HepG2 (cell line): ENCODE data around the gene PLEKHA6. TPM values are rescaled to one million over a fixed set of nuclear protein-coding genes. Genes with fewer than 3 reads are reported as not detected.
A peak's percentile ranks its signal among the peaks of the same experiment; 100 is the strongest.

Experiments
- ATAC-seq: fragments of 200-7000 bp; cut with Tn5 transposase; 3 replicates; pipeline ENCODE4 v1.9.1; 2020; ENCODE audit warnings: mild to moderate bottlenecking, moderate library complexity
- BruUV-seq: library from RNA; stranded (reverse); fragments of 400-500 nt; replicated peaks from 2 replicates; lab custom pipeline; 2021; lab: Mats Ljungman, UMichigan
- CTCF ChIA-PET: fragments of 300-600 bp; formaldehyde crosslinking; extraction: SDS; loops from one replicate; lab custom pipeline; 2021; ENCODE audit warnings: low total read pairs, inconsistent platforms, low intra/inter-chr PET ratio; lab: Yijun Ruan, JAX
- POLR2A ChIA-PET: fragments of 350-600 bp; sonication (Branson Sonifier 250); formaldehyde crosslinking; loops from one replicate; lab custom pipeline; 2020; ENCODE audit warnings: antibody characterized with exemption, inconsistent platforms; lab: Yijun Ruan, JAX
- DNase-seq: peaks from one replicate; pipeline ENCODE4 v3.0.0-alpha.2; 2015; ENCODE audit warnings: low spot score
- FAIRE-seq: peaks from 3 replicates; lab custom pipeline; 2011; peaks lifted over from hg19 to GRCh38; lab: Jason Lieb, UNC
- H2AFZ ChIP-seq: one replicate; pipeline ENCODE4 v1.6.1; 2011; ENCODE audit warnings: low read length, inconsistent platforms
- H3K27ac ChIP-seq: fragments of 300-600 bp; 3 replicates; pipeline ENCODE4 v1.8.0; 2011; ENCODE audit warnings: mixed run types, mild to moderate bottlenecking, mixed read lengths, low read length, inconsistent platforms; ENCODE audit not compliant: insufficient read depth; ENCODE audit errors: extremely low read length
- H3K27me3 ChIP-seq, 2 experiments: fragments of 200-600 bp in 1 of 2; 2 replicates in 1 of 2; 3 replicates in 1 of 2; pipeline versions ENCODE4 v1.6.0 to v1.8.0; 2011; ENCODE audit warnings: low read length in 2 of 2, mild to moderate bottlenecking in 2 of 2, moderate library complexity in 2 of 2, inconsistent platforms in 1 of 2; ENCODE audit not compliant: insufficient read depth in 2 of 2, control insufficient read depth in 1 of 2
- H3K36me3 ChIP-seq, 2 experiments: fragments of 200-600 bp in 1 of 2; replicated peaks in 1 of 2; 2 replicates in 1 of 2; 3 replicates in 1 of 2; pipeline versions ENCODE4 v1.5.1 to v1.8.0; 2011; ENCODE audit warnings: low read length in 2 of 2, inconsistent platforms in 1 of 2; ENCODE audit not compliant: insufficient read depth in 2 of 2, control insufficient read depth in 1 of 2
- H3K4me1 ChIP-seq: 2 replicates; pipeline ENCODE4 v1.5.1; 2012; ENCODE audit warnings: low read length, inconsistent platforms; ENCODE audit not compliant: insufficient read depth
- H3K4me2 ChIP-seq: 2 replicates; pipeline ENCODE4 v1.6.0; 2011; ENCODE audit warnings: low read depth, low read length, inconsistent platforms
- H3K4me3 ChIP-seq, 3 experiments: fragments of 200-600 bp in 1 of 3; sonication (generic), shearing (Covaris generic) in 1 of 3; replicated peaks in 1 of 3; 2 replicates each; pipeline ENCODE4 v1.5.1; 2011 to 2016; ENCODE audit warnings: low read length in 3 of 3, inconsistent platforms in 2 of 3, low read depth in 2 of 3, mild to moderate bottlenecking in 2 of 3, control low read depth in 1 of 3, mixed read lengths in 1 of 3; ENCODE audit not compliant: insufficient read depth in 1 of 3
- H3K79me2 ChIP-seq: one replicate; pipeline ENCODE4 v1.6.1; 2011; ENCODE audit warnings: low read length, inconsistent platforms; ENCODE audit not compliant: insufficient read depth
- H3K9ac ChIP-seq: 2 replicates; pipeline ENCODE4 v1.6.0; 2011; ENCODE audit warnings: mild to moderate bottlenecking, low read depth, low read length, inconsistent platforms; ENCODE audit not compliant: insufficient read depth
- H3K9me3 ChIP-seq: 2 replicates; pipeline ENCODE4 v1.5.1; 2012; ENCODE audit warnings: mild to moderate bottlenecking, low read length
- H4K20me1 ChIP-seq: 2 replicates; pipeline ENCODE4 v1.6.0; 2011; ENCODE audit warnings: inconsistent platforms, mild to moderate bottlenecking, low read length, moderate library complexity; ENCODE audit not compliant: insufficient read depth
- CENPT ChIP-seq: sonication (generic); formaldehyde crosslinking; IDR thresholded peaks from 2 replicates; pipeline ENCODE4 v1.8.0; 2022; ENCODE audit warnings: low read depth, mild to moderate bottlenecking, moderate library complexity, missing genetic modification reagents
- SALL1 ChIP-seq: sonication (generic); formaldehyde crosslinking; IDR thresholded peaks from 2 replicates; pipeline ENCODE4 v1.8.0; 2022; ENCODE audit warnings: mild to moderate bottlenecking, missing genetic modification reagents
- ZBTB33 ChIP-seq: sonication (generic); formaldehyde crosslinking; IDR thresholded peaks from 2 replicates; pipeline ENCODE4 v1.4.0; 2020; ENCODE audit warnings: missing genetic modification reagents
- ZNF318 ChIP-seq: sonication (generic); formaldehyde crosslinking; IDR thresholded peaks from 2 replicates; pipeline ENCODE4 v1.4.0; 2020; ENCODE audit warnings: mild to moderate bottlenecking, missing genetic modification reagents
- WGBS: methylation state at CpG from one replicate; pipeline ENCODE4 v1.1.6; 2017; ENCODE audit warnings: low lambda C conversion rate; 5-methylcytosine and 5-hydroxymethylcytosine counted together
- in situ Hi-C: cut with HindIII; loops from 2 replicates; pipeline ENCODE4 v1.10.0; 2017; ENCODE audit warnings: low pct_unique_long_range_greater_than_20kb; ENCODE audit not compliant: extremely low pct_ligation_motif_present
- intact Hi-C: fragments of 100-400 bp; cut with micrococcal nuclease; formaldehyde crosslinking; loops from one replicate; pipeline ENCODE4 v1.10.0; 2022; ENCODE audit not compliant: unreplicated experiment
- polyA plus RNA-seq, 8 experiments: library from polyadenylated mRNA; depleted of rRNA in 3 of 8; stranded (reverse) in 7 of 8; unstranded in 1 of 8; fragments of >200 nt; fragmentation: Illumina TruSeq in 4 of 8; extraction: Trizol in 4 of 8; gene quantifications; 2 replicates each; pipeline versions ENCODE4 v1.2.1 to v1.2.3, GENCODE V29; 2011 to 2016; ENCODE audit warnings: low read depth in 4 of 8, missing spikeins in 1 of 8, mixed read lengths in 1 of 8; ENCODE audit not compliant: insufficient read depth in 1 of 8
- total RNA-seq, 5 experiments: library from RNA; depleted of rRNA; stranded (reverse); fragments of >200 nt; fragmentation: Illumina TruSeq; extraction: Trizol; gene quantifications; 2 replicates each; pipeline ENCODE4 v1.2.3, GENCODE V29; 2016; ENCODE audit warnings: low read depth in 1 of 5

PLEKHA6 gene
- total and polyA plus RNA-seq, 2 of the 13 experiments (the other 11 are each of a cell fraction or from before 2014, with no cell fraction given), result 5.3 to 11.4 TPM

DNA sequence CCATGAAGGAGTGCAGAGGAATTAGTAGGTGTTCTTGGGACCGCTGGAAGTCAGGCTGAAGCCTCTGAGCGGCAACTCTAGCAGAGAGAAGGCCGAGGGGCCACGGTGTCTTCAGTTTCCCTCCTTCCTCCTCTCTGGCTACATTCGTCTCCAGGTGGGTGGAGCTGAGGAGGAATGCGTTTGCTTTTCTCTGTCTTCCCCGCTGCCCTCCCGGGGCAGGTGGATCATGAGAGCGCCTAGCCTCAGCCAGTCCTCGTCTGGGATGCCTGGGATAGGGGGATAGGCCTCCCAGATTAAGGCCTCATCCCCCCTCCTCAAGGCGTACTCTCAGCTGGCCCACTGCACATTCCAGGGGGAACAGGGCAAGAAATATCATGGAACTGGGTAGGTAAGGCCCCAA is 138.5 kb downstream of the PLEKHA6 start:
- Histone ChIP-seq H3K9me3 (no peaks in the 10 kb centered on the region), H3K27ac (no peak overlapping the region), H3K4me2 (no peak overlapping the region), H3K4me3 (no peak overlapping the region), H3K27me3 (no peaks in the 10 kb centered on the region), H3K36me3 (peaks cover 3 to 16% of the 10 kb centered on the region in 2 experiments; a peak in 3 of 5 replicates), H3K79me2 (no peaks in the 10 kb centered on the region), H2AFZ (no peak overlapping the region), H4K20me1 (no peaks in the 10 kb centered on the region), H3K9ac (no peak overlapping the region), H3K4me1 (peaks cover 7% of the 10 kb centered on the region)
- TSS peak; percentile 46 for BruUV-seq
- ATAC-seq (no peak), DNase-seq (no peak), FAIRE-seq (no peak)
- in situ Hi-C loops (no loop called here), intact Hi-C loops (no loop called here)
- TF ChIP-seq CENPT (CRISPR knock-in tag) (no peak), ZNF318 (no peak), SALL1 (CRISPR knock-in tag) (no peak), ZBTB33 (CRISPR knock-in tag) (no peak)
- ChIA-PET POLR2A (no interaction called here), CTCF (interaction anchor here (0.6 kb wide), 1 partner anchor 10 kb away, joined by 3 read pairs; no protein-coding TSS in a partner anchor)
- WGBS, result 83% methylated on average over 9 of the region's 11 CpGs
